Ovary (tissue), 9 donors: ENCODE results near the gene RGL1. TPM values are rescaled to one million over a fixed set of nuclear protein-coding genes. Genes with fewer than 3 reads are reported as not detected.

Source experiments
- DNase-seq, 5 donors: peaks; one replicate each; pipeline ENCODE4 v3.0.0-alpha.2; 2019 to 2020
- H3K27ac ChIP-seq, 2 donors: fragments of 200-600 bp; one replicate each; pipeline versions ENCODE4 v1.5.1 to v1.8.0; 2019 to 2022
- H3K27me3 ChIP-seq: fragments of 200-600 bp; one replicate; pipeline ENCODE4 v1.8.0; 2022
- H3K36me3 ChIP-seq: fragments of 200-600 bp; sonication (generic); one replicate; pipeline ENCODE4 v1.5.1; 2019
- H3K4me1 ChIP-seq: one replicate; pipeline ENCODE4 v1.8.1; 2013; ENCODE audit warnings: mild to moderate bottlenecking, moderate library complexity; ENCODE audit not compliant: insufficient read depth
- H3K4me3 ChIP-seq: fragments of 200-600 bp; sonication (generic); one replicate; pipeline ENCODE4 v1.5.1; 2017
- H3K9me3 ChIP-seq, 2 donors: fragments of 200-600 bp in 1 of 2; sonication (generic) in 1 of 2; one replicate each; pipeline versions ENCODE4 v1.5.1 to v1.8.1; 2013 to 2019; ENCODE audit warnings: mild to moderate bottlenecking in 1 of 2, moderate library complexity in 1 of 2
- CTCF ChIP-seq, 3 donors: fragments of 450-650 bp in 2 of 3; fragments of 200-600 bp in 1 of 3; IDR thresholded peaks; one replicate each; pipeline versions ENCODE4 v1.5.1 to v1.8.0; 2016 to 2022; ENCODE audit warnings: antibody characterized with exemption in 3 of 3, mild to moderate bottlenecking in 1 of 3
- EP300 ChIP-seq: sonication (generic); formaldehyde crosslinking; IDR thresholded peaks from one replicate; pipeline ENCODE4 v1.6.1; 2017; ENCODE audit warnings: antibody characterized with exemption
- POLR2A ChIP-seq: fragments of 450-650 bp; IDR thresholded peaks from one replicate; pipeline ENCODE4 v1.6.1; 2017; ENCODE audit warnings: antibody characterized with exemption, mild to moderate bottlenecking, moderate library complexity
- WGBS, 3 donors: extraction: QIAGEN DNeasy Blood & Tissue Kit in 1 of 3; methylation state at CpG; one replicate each; pipeline versions ENCODE4 v1.1.5 to v1.1.7; 2013 to 2017; 5-methylcytosine and 5-hydroxymethylcytosine counted together
- intact Hi-C, 4 donors: fragments of 100-400 bp; cut with DNase I; formaldehyde crosslinking; loops; one replicate each; pipeline versions ENCODE4 v1.11.0 to v1.15.1; 2022 to 2023
- polyA plus RNA-seq, 2 donors: library from polyadenylated mRNA; stranded (reverse); fragments of 200-250 nt in 1 of 2; fragments of 350-450 nt in 1 of 2; fragmentation: Illumina TruSeq in 1 of 2; extraction: RNeasy Lipid Tissue Mini Kit (QIAGEN cat#74804) in 1 of 2; gene quantifications; one replicate each; pipeline ENCODE4 v1.2.3, GENCODE V29; 2013 to 2014
- total RNA-seq, 7 donors: library from RNA; depleted of rRNA in 2 of 7; stranded (reverse); fragments of >200 nt in 2 of 7; fragmentation: NEBNext Ultra II Directional in 3 of 7; extraction: Animal tissue kit (Norgen Biotek cat#: 25700) in 3 of 7; gene quantifications; one replicate each; pipeline versions ENCODE4 v1.1.0 to v1.2.4, GENCODE V29; 2016 to 2023
- donor health status: DM: no; HTN: no; CAD: no; lungs with moderate emphysema.
- donor health status: DM: no; HTN: no; CAD: no.
- donor health status: Bipolar disorder and iron deficiency.
- donor health status: DM: yes; HTN: yes; CAD: no.
- donor health status: DM: no; HTN: no; CAD: no.
- donor health status: DM: yes; HTN: yes; CAD: no.

RGL1 gene
- total and polyA plus RNA-seq, 9 donors = 14.3 to 61.6 (median 25.7) TPM

GRCh38 chr1:183977717-183978116, 172.8 kb downstream of the RGL1 start:
- H3K4me3 ChIP-seq = no peak overlapping the region
- intact Hi-C loops = no loop called here
- DNase-seq = no peak
- TF ChIP-seq CTCF (IDR thresholded peaks at IDR 0.05) = no peak
- no peak for TF ChIP-seq EP300
- no peak for TF ChIP-seq POLR2A
- no peaks in the 10 kb centered on the region for H3K27me3 ChIP-seq
- WGBS, 3 donors = 80 to 97% (median 82%) methylated on average over 1 to 2 of the region's 2 CpGs
- no peak overlapping the region for H3K27ac ChIP-seq
- H3K36me3 ChIP-seq = no peaks in the 10 kb centered on the region
- H3K4me1 ChIP-seq = no peaks in the 10 kb centered on the region
- H3K9me3 ChIP-seq = no peaks in the 10 kb centered on the region

Other genes with a start within 250 kb of the RGL1 start
- 10 to 100 TPM in 1 of 7 donors, 1 to 10 TPM in 6; 1.9 to 11.7 (median 3.2) TPM for gene NCF2, start 214.7 kb upstream of the RGL1 start, total RNA-seq
- gene NCF2, start 214.7 kb upstream of the RGL1 start, polyA plus RNA-seq = 10 to 100 TPM in 1 of 2 donors, 1 to 10 TPM in 1; 2.5 to 15.9 TPM
- gene ARPC5, start 169.3 kb upstream of the RGL1 start, total RNA-seq = 10 to 100 TPM; 41.8 to 84.6 (median 61.4) TPM
- 100 to 1,000 TPM in 1 of 2 donors, 10 to 100 TPM in 1; 64.1 to 104 TPM for gene ARPC5, start 169.3 kb upstream of the RGL1 start, polyA plus RNA-seq
- 1 to 10 TPM in 1 of 7 donors, under 1 TPM in 3, not detected in 3; 0.12 to 2.0 (median 0.46) TPM for gene APOBEC4, start 151.8 kb upstream of the RGL1 start, total RNA-seq
- gene APOBEC4, start 151.8 kb upstream of the RGL1 start, polyA plus RNA-seq = not detected
- gene COLGALT2, start 232.6 kb downstream of the RGL1 start, total RNA-seq = 1 to 10 TPM in 3 of 7 donors, under 1 TPM in 4; 0.20 to 2.0 (median 0.92) TPM
- gene COLGALT2, start 232.6 kb downstream of the RGL1 start, polyA plus RNA-seq = 1 to 10 TPM in 1 of 2 donors, under 1 TPM in 1; 0.15 to 5.3 TPM
- 10 to 100 TPM; 12.8 to 54.1 (median 18.2) TPM for gene TSEN15, start 246.6 kb downstream of the RGL1 start, total RNA-seq
- 10 to 100 TPM; 12.7 to 23.7 TPM for gene TSEN15, start 246.6 kb downstream of the RGL1 start, polyA plus RNA-seq